Kidney (tissue), 14 donors: Measurements from ENCODE around the gene NCLN. TPM values are rescaled to one million over a fixed set of nuclear protein-coding genes. Genes with fewer than 3 reads are reported as not detected.
"Not testable (repeated sequence)": the region's sequence is repeated elsewhere in the genome, so short reads cannot be mapped to it uniquely, and the experiment has no call there.

Experiments used
- DNase-seq, 5 donors: peaks; one replicate each; pipeline ENCODE4 v3.0.0-alpha.2; 2013 to 2020
- FAIRE-seq: peaks from 2 replicates; lab custom pipeline; 2012; peaks lifted over from hg19 to GRCh38; lab: Jason Lieb, UNC
- H3K27ac ChIP-seq, 2 donors: one replicate each; pipeline ENCODE4 v1.7.0; 2013; ENCODE audit warnings: low read depth in 2 of 2, low read length in 2 of 2, inconsistent platforms in 1 of 2
- H3K27me3 ChIP-seq: one replicate; pipeline ENCODE4 v1.7.1; 2013; ENCODE audit warnings: low read length, inconsistent platforms; ENCODE audit not compliant: control insufficient read depth, insufficient read depth
- H3K36me3 ChIP-seq, 3 donors: one replicate each; pipeline versions ENCODE4 v1.7.0 to v1.7.1; 2013; ENCODE audit warnings: low read length in 3 of 3, control low read depth in 1 of 3, inconsistent platforms in 1 of 3; ENCODE audit not compliant: insufficient read depth in 3 of 3, control insufficient read depth in 2 of 3
- H3K4me1 ChIP-seq, 3 donors: one replicate each; pipeline versions ENCODE4 v1.7.0 to v1.7.1; 2013; ENCODE audit warnings: low read length in 3 of 3, inconsistent platforms in 1 of 3, low read depth in 1 of 3; ENCODE audit not compliant: control insufficient read depth in 2 of 3, insufficient read depth in 2 of 3
- H3K4me3 ChIP-seq, 3 donors: one replicate each; pipeline versions ENCODE4 v1.7.0 to v1.8.1; 2013; ENCODE audit warnings: low read length in 3 of 3, control low read depth in 1 of 3, inconsistent platforms in 1 of 3
- H3K9ac ChIP-seq, 3 donors: one replicate each; pipeline versions ENCODE4 v1.7.0 to v1.7.1; 2013; ENCODE audit warnings: low read length in 3 of 3, control low read depth in 1 of 3, inconsistent platforms in 1 of 3
- H3K9me3 ChIP-seq, 3 donors: one replicate each; pipeline versions ENCODE4 v1.7.0 to v1.7.1; 2013; ENCODE audit warnings: low read length in 3 of 3, control low read depth in 1 of 3, inconsistent platforms in 1 of 3; ENCODE audit not compliant: control insufficient read depth in 2 of 3, insufficient read depth in 1 of 3
- intact Hi-C: fragments of 100-400 bp; cut with DNase I; formaldehyde crosslinking; loops from one replicate; pipeline ENCODE4 v1.11.1; 2022
- polyA plus RNA-seq: library from polyadenylated mRNA; stranded (reverse); fragments of 350-450 nt; fragmentation: Illumina TruSeq; extraction: RNeasy Lipid Tissue Mini Kit (QIAGEN cat#74804); gene quantifications from one replicate; pipeline ENCODE4 v1.2.3, GENCODE V29; 2014; ENCODE audit warnings: low read depth, low replicate concordance; ENCODE audit not compliant: insufficient read depth
- total RNA-seq: library from RNA; stranded (reverse); fragmentation: NEBNext Ultra II Directional; extraction: Animal tissue kit (Norgen Biotek cat#: 25700); gene quantifications from one replicate; pipeline ENCODE4 v1.2.1, GENCODE V29; 2021
- TF ChIP-seq, protein P1 (sequence below): IDR thresholded peaks from 3 replicates; pipeline ENCODE4 v1.5.1; 2012; ENCODE audit warnings: mild to moderate bottlenecking, moderate library complexity, borderline replicate concordance; ENCODE audit not compliant: insufficient read depth; ENCODE audit errors: extremely low read depth
- donor health status: control.
- donor health status: control.
- donor health status: control.
- donor health status: control.
- donor health status: control.
- donor health status: DM: yes; HTN: yes; CAD: no.
- donor health status: Normal renal cell carcinoma (clear cell type).

Gene NCLN
- total and polyA plus RNA-seq, 2 donors from 2014 or later = 43.3 to 63.2 TPM

DNA sequence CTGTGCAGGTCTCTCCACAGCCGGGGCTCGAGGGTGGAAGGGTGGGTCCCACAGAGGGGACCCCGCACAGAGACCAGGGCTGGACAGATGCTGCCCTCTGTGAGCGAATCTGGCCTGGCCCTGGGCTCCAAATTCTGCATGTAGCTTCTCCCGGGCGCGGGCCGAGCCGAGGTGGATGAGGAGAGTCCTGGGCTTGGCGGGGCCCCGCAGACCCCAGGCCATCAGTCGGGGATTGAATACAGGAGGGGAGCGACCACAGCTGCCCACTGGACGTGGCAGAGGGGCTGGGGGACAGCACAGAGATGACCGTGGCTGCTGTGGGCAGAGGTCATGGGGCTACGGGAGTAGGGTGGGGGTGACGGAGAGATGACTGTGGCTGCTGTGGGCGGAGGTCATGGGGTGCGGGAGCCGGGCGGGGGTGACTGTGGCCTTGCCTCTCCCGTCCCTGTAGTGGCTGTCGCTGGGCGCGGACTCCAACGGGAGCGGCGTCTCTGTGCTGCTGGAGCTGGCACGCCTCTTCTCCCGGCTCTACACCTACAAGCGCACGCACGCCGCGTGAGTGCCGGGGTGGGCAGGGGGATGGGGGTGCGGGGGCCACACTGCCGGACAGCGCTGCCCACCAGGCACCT lies 15.5 kb downstream of the NCLN start:
- DNase-seq (no peak), FAIRE-seq (no peak)
- TF ChIP-seq, protein P1, sequence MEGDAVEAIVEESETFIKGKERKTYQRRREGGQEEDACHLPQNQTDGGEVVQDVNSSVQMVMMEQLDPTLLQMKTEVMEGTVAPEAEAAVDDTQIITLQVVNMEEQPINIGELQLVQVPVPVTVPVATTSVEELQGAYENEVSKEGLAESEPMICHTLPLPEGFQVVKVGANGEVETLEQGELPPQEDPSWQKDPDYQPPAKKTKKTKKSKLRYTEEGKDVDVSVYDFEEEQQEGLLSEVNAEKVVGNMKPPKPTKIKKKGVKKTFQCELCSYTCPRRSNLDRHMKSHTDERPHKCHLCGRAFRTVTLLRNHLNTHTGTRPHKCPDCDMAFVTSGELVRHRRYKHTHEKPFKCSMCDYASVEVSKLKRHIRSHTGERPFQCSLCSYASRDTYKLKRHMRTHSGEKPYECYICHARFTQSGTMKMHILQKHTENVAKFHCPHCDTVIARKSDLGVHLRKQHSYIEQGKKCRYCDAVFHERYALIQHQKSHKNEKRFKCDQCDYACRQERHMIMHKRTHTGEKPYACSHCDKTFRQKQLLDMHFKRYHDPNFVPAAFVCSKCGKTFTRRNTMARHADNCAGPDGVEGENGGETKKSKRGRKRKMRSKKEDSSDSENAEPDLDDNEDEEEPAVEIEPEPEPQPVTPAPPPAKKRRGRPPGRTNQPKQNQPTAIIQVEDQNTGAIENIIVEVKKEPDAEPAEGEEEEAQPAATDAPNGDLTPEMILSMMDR = no peak
- intact Hi-C loops = no loop called here
- Histone ChIP-seq H3K4me3 (no peak overlapping the region), H3K9ac (no peak overlapping the region), H3K36me3 (peaks cover 0 to under 1% (median 0%) of the 10 kb centered on the region in 3 donors), H3K9me3 (no peaks in the 10 kb centered on the region), H3K27me3 (no peaks in the 10 kb centered on the region), H3K4me1 (no peaks in the 10 kb centered on the region), H3K27ac (no peak overlapping the region)

DNA sequence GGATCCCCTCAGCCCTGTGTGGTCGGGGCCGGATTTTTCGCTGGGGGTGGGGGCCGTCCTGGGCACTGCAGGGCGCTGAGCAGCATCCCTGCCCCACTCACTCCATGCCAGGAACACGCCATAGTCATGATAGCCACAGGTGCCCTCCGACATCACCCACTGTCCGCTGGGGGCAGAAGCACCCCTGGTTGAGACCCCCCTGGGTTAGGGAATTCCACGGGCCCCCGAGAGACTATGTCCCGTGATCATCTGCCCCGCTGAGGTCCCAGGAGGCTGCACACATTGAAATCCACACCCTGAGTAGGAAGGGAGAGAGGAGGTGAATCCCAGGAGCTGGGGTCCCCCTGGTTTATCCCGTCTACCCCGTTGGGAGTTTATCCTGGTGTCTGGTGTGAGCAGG lies 16.2 kb downstream of the NCLN start:
- intact Hi-C loops = no loop called here
- Histone ChIP-seq H3K4me1 (no peaks in the 10 kb centered on the region), H3K36me3 (peaks cover 0 to 5% (median 2%) of the 10 kb centered on the region in 3 donors), H3K27me3 (no peaks in the 10 kb centered on the region), H3K4me3 (no peak overlapping the region), H3K9me3 (no peaks in the 10 kb centered on the region), H3K9ac (no peak overlapping the region), H3K27ac (no peak overlapping the region)
- TF ChIP-seq, protein P1 = no peak
- DNase-seq = no peak
- FAIRE-seq = no peak

DNA sequence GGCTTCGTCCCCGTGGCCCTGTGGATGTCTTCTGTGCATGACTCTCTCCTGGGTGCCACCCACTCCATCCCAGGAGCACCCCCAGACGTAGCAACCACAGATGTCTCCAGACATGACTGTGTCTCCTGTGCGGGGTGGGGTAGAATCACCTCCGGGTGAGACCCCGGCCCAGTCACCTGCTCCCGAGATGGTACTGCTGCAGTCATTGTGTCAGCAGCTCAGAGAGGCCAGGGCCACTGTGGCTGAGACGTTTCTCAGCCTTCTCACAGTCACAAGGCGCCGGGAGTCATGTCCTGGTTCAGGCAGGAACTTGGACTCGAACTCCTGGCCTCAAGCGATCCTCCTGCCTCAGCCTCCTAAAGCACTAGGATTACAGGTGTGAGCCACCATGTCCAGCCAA lies 16.6 kb downstream of the NCLN start:
- Histone ChIP-seq H3K4me1 (no peaks in the 10 kb centered on the region), H3K4me3 (no peak overlapping the region), H3K9me3 (no peaks in the 10 kb centered on the region), H3K36me3 (peaks cover 0 to 5% (median 2%) of the 10 kb centered on the region in 3 donors), H3K27ac (no peak overlapping the region), H3K9ac (no peak overlapping the region), H3K27me3 (no peaks in the 10 kb centered on the region)
- TF ChIP-seq, protein P1 = no peak
- DNase-seq (peak in 1 of 5 donors; percentile 39), FAIRE-seq (no peak)
- intact Hi-C loops = no loop called here

DNA sequence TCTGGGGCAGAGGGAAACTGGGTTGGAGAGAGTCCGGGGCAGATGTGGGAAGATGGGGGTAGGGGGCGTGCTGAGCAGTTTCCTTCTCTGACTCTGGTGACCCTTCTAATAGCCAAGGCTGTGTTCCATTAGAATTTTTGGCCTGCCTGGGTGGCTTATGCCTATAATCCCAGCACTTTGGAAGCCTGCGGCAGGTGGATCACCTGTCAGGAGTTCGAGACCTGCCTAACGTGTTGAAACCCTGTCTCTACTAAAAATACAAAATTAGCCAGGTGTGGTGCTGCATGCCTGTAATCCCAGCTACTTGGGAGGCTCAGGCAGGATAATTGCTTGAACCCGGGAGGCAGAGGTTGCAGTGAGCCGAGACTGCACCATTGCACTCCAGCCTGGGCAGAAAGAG lies 17.2 kb downstream of the NCLN start:
- H3K27me3 ChIP-seq, H3K9me3 ChIP-seq, FAIRE-seq, H3K9ac ChIP-seq, H3K27ac ChIP-seq, DNase-seq, H3K36me3 ChIP-seq, H3K4me3 ChIP-seq, H3K4me1 ChIP-seq, intact Hi-C loops: not testable (repeated sequence)
